Calu3 (cell line): Measurements from ENCODE around the gene TSC1. TPM values are rescaled to one million over a fixed set of nuclear protein-coding genes. Genes with fewer than 3 reads are reported as not detected.

Source experiments
- BruUV-seq: library from RNA; stranded (reverse); fragments of 400-500 nt; replicated peaks from 2 replicates; lab custom pipeline; 2021; lab: Mats Ljungman, UMichigan
- CTCF ChIA-PET: fragments of 300-600 bp; sonication (Branson Sonifier 250); formaldehyde crosslinking; loops from one replicate; lab custom pipeline; 2022; ENCODE audit warnings: antibody characterized with exemption; lab: Charles Lee
- DNase-seq: peaks from one replicate; pipeline ENCODE4 v3.0.0; 2022
- H3K27ac Mint-ChIP-seq: one replicate; pipeline ENCODE4 v1.8.0; 2022; ENCODE audit warnings: mixed read lengths; ENCODE audit not compliant: unreplicated experiment
- H3K27me3 Mint-ChIP-seq: one replicate; pipeline ENCODE4 v1.8.0; 2022; ENCODE audit warnings: mixed read lengths; ENCODE audit not compliant: unreplicated experiment
- H3K36me3 Mint-ChIP-seq: one replicate; pipeline ENCODE4 v1.8.0; 2022; ENCODE audit warnings: mild to moderate bottlenecking, moderate library complexity, mixed read lengths; ENCODE audit not compliant: insufficient read depth, unreplicated experiment
- H3K4me1 Mint-ChIP-seq: one replicate; pipeline ENCODE4 v1.8.0; 2022; ENCODE audit warnings: mild to moderate bottlenecking, low read depth, mixed read lengths; ENCODE audit not compliant: unreplicated experiment
- H3K4me3 Mint-ChIP-seq: one replicate; pipeline ENCODE4 v1.8.0; 2022; ENCODE audit warnings: mild to moderate bottlenecking, low read depth, moderate library complexity, mixed read lengths; ENCODE audit not compliant: unreplicated experiment
- H3K9me3 Mint-ChIP-seq: one replicate; pipeline ENCODE4 v1.8.0; 2022; ENCODE audit warnings: low read depth, mixed read lengths; ENCODE audit not compliant: unreplicated experiment
- intact Hi-C: fragments of 100-400 bp; cut with micrococcal nuclease; formaldehyde crosslinking; loops from one replicate; pipeline ENCODE4 v1.10.0; 2022; ENCODE audit not compliant: unreplicated experiment
- total RNA-seq: library from RNA; stranded (reverse); gene quantifications from 2 replicates; pipeline ENCODE4 v1.2.3, GENCODE V29; 2022
- TF ChIP-seq, protein P1 (sequence below): fragments of 200-600 bp; IDR thresholded peaks from one replicate; pipeline ENCODE4 v1.8.0; 2022; ENCODE audit warnings: antibody characterized with exemption; ENCODE audit not compliant: unreplicated experiment

Gene TSC1
- total RNA-seq, 1 experiment from 2014 or later = 31.7 TPM

- Mint-ChIP-seq H3K27me3 (no peaks in the 10 kb centered on the region), H3K4me3 (no peak overlapping the region), H3K36me3 (peaks cover 23% of the 10 kb centered on the region), H3K9me3 (no peaks in the 10 kb centered on the region), H3K27ac (no peak overlapping the region), H3K4me1 (no peaks in the 10 kb centered on the region)
- no peak for DNase-seq
- TF ChIP-seq, protein P1, sequence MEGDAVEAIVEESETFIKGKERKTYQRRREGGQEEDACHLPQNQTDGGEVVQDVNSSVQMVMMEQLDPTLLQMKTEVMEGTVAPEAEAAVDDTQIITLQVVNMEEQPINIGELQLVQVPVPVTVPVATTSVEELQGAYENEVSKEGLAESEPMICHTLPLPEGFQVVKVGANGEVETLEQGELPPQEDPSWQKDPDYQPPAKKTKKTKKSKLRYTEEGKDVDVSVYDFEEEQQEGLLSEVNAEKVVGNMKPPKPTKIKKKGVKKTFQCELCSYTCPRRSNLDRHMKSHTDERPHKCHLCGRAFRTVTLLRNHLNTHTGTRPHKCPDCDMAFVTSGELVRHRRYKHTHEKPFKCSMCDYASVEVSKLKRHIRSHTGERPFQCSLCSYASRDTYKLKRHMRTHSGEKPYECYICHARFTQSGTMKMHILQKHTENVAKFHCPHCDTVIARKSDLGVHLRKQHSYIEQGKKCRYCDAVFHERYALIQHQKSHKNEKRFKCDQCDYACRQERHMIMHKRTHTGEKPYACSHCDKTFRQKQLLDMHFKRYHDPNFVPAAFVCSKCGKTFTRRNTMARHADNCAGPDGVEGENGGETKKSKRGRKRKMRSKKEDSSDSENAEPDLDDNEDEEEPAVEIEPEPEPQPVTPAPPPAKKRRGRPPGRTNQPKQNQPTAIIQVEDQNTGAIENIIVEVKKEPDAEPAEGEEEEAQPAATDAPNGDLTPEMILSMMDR = no peak
- BruUV-seq = no TSS peak
- intact Hi-C loops = no loop called here
- CTCF ChIA-PET = interaction anchor here (0.6 kb wide), 1 partner anchor 239 kb away, joined by 3 read pairs; no protein-coding TSS in a partner anchor
Measured at GRCh38 chr9:132909311-132909710, 35.1 kb downstream of the TSC1 start.

GRCh38 chr9:132908635-132909034 lies 35.8 kb downstream of the TSC1 start:
- TF ChIP-seq, protein P1 = no peak
- H3K9me3 Mint-ChIP-seq = no peaks in the 10 kb centered on the region
- CTCF ChIA-PET = no interaction called here
- H3K27ac Mint-ChIP-seq = no peak overlapping the region
- no peaks in the 10 kb centered on the region for H3K27me3 Mint-ChIP-seq
- peaks cover 24% of the 10 kb centered on the region for H3K36me3 Mint-ChIP-seq
- intact Hi-C loops = no loop called here
- no peak overlapping the region for H3K4me3 Mint-ChIP-seq
- no peaks in the 10 kb centered on the region for H3K4me1 Mint-ChIP-seq
- BruUV-seq = no TSS peak
- no peak for DNase-seq

DNA sequence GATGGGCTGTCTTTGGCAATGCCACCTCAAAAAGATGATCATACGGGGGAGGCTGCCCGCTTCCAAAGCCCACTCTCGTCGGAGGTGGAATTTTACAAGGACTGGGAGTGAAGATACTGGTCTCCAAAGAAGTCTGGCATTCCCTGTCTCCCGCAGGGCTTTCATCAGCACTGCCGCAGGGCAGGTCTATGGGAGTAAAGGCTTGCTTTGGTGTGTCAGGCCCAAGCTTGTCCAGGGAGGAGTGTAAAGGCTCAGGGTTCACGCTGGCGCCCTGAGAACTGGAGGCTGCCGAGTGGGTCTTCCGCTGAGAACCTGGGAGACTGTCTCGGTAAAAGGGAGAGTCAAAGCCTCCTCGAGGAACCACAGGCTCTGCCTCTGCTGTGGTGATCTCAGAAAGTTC lies 38.7 kb downstream of the TSC1 start:
- no TSS peak for BruUV-seq
- intact Hi-C loops = no loop called here
- CTCF ChIA-PET = interaction anchor here (0.6 kb wide), 1 partner anchor 11 kb away, joined by 3 read pairs; no protein-coding TSS in a partner anchor
- Mint-ChIP-seq H3K9me3 (no peaks in the 10 kb centered on the region), H3K4me1 (no peaks in the 10 kb centered on the region), H3K36me3 (peaks cover 16% of the 10 kb centered on the region), H3K27me3 (no peaks in the 10 kb centered on the region), H3K4me3 (no peak overlapping the region), H3K27ac (no peak overlapping the region)
- no peak for DNase-seq
- TF ChIP-seq, protein P1 = no peak

- TF ChIP-seq, protein P1 = no peak
- no peak overlapping the region for H3K4me3 Mint-ChIP-seq
- no peaks in the 10 kb centered on the region for H3K9me3 Mint-ChIP-seq
- H3K4me1 Mint-ChIP-seq = no peaks in the 10 kb centered on the region
- no TSS peak for BruUV-seq
- intact Hi-C loops = no loop called here
- H3K27ac Mint-ChIP-seq = no peak overlapping the region
- DNase-seq = no peak
- H3K36me3 Mint-ChIP-seq = peaks cover 18% of the 10 kb centered on the region
- CTCF ChIA-PET = interaction anchor here (0.5 kb wide), 1 partner anchor 56 kb away, joined by 3 read pairs; no protein-coding TSS in a partner anchor
- H3K27me3 Mint-ChIP-seq = no peaks in the 10 kb centered on the region
Measured at GRCh38 chr9:132903574-132904492, 40.6 kb downstream of the TSC1 start.
